Kidney glomerular epithelial cell (primary cell): ENCODE results near the gene FBL.
A peak's percentile ranks its signal among the peaks of the same experiment; 100 is the strongest.

Source experiments
- DNase-seq: peaks from one replicate; lab custom pipeline; 2025; lab: John Stamatoyannopoulos, UW

FBL gene

DNA sequence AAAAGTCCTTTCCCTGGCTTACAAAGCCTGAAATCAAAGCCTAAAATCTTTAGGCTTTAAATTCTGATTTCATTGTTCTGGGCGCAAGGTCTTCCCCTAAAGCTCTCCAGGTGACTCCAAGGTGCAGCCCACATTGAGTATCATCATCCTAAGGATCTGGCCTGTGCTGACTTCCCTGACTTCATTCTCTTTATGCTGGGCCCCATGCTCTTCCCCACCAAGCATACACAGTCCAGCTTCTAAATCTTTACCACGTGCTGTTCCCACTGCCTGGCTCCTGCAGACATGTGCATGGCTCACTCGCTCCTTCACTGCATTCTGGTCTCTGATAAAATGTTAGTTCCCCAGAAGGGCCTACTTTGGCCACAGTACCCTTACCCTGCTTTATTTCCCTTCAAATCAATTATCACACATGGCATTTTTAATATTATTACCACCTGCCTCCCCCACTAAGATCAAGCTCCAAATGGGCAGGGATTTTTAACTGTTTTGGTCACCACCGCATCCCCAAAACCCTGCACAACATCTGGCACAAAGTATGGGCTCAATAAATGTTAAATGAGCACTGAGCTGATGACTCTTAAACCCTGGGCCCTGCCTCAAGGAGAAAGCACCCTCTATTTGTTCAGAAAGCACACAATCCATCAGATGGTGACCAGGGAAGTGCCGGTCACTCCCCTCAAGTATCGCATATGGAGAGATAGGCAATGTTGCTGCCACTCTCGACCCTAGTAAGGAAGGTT is 3.3 kb downstream of the FBL start:
- DNase-seq, result no peak

DNA sequence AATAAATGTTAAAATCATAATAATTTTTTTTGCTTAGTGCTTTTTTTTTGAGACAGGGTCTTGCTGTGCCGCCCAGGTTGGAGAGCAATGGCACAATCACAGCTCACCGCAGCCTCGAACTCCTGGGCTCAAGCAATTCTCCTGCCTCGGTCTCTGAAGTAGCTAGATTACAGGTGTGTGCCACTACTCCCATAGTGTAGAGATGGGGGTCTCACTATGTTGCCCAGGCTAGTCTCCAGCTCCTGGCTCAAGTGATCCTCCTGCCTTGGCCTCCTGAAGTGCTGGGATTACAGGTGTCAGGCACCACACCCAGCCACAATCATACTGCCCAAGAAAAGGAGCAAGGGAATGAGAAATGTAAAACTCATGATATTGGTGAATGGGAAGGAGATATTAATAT is 5.1 kb downstream of the FBL start:
- no peak for DNase-seq

DNA sequence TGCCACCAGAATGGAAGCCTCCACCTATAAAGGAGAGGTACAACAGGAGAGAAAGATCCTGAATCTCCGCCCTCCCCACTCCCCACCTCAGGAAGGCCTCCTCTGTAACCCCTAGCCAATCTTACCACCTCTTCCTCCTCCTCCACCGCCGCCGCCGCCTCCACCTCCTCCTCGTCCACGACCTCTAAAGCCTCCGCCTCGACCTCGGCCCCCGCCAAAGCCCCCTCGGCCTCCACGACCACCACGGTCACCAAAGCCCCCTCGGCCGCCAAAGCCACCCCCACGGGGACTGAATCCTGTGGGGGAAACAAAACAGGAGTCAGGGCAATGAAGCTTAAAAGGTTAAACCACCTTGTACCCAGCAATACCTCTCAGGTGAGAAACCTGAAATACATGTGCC is 5.7 kb downstream of the FBL start:
- no peak for DNase-seq

GRCh38 chr19:39839678-39840327 is 6.4 kb downstream of the FBL start:
- DNase-seq, result no peak

DNA sequence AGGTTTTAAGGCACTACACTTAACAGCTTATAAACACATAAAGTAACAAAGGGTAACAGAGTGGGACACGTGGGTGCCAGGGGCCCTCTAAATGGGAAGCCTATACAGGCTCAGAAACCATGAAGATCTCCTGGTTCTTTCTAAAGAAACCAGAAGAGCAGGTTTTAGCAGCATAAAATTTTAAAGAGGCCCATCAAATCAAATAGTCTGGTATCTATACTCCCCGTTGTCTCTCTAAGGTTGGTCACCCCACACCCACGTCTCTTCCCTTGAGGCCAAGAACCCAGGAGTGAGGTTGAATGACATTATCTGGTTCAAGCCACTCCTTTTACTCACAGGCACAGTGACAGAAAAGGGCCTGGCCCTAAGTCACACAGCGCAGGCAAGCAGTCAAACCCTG is 7.6 kb downstream of the FBL start:
- no peak for DNase-seq

GRCh38 chr19:39837978-39838377 is 8.2 kb downstream of the FBL start:
- no peak for DNase-seq

DNA sequence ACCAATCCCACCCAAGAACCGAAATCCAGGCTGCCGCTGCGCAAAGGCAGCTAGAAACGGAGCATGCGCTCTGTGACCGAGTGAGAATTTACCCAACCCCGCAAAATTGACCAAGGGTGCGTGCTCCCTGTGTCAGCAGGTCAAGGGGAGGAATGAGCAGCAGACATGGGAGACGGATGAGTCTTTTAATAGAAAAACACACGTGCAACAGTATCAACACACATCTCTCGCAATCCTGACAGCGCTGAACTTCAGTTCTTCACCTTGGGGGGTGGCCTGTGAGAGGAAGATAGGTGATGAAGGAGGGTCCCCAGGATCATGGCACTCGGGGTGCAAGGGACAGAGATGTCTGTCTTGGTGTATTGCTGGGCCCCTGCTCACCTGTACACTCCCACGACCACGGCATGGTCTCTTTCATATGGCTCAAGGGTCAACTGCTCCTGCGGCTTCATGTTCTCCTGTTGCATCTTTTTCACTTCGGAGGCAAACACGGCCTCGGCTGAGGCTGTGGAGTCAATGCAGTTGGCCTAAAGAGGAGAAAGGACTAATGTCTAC is 11.8 kb downstream of the FBL start:
- no peak for DNase-seq

DNA sequence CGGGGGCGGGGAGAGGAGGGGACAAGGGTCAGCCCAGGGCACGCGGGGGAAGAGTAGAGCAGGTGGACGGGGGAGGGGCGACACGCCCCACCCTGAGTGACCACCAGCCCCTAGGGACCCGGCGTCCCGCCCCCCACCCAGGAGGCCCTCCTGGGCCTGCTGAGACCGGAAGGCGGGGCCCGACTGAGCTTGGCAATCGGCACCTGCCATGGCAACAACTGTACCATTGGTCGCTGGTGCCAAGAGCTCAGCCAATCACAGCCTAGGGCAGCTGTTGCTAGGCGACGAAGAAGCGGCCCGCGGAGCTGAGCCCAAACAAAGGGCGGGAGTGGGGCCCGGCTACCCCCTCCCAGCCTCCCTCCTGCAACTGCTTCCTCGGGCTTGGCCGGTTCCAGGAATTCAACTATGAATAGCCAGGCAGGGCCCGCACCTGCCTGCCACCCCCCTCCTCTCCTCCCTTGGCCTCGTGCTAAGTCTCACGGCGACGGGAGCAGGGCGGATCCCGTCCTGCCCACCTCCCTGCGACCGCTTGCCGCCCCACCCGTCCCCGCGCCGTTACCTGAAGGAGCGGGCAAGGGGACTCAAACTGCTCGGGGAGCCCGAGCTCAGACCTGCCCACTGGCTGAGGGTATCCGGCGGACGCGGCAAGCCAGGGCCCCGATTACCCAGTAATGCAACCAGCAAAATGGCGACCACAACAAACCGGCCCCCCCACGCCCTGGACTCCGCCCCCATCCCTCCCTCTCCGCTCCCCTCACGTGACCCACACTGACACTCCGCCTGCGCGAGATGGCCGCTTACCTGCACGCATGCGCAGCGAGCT is 12.5 kb downstream of the FBL start, which contains the start of gene DYRK1B:
Gene DYRK1B, minus strand, starts transcription at position 699 of the 823 bp plus-strand sequence. CDS start 2,295 bp downstream, outside the sequence.
- peak; percentile 96 for DNase-seq

GRCh38 chr19:39833160-39833463 is 13.1 kb downstream of the FBL start:
- no peak for DNase-seq

- DNase-seq, result no peak
These were observed 13.7 kb downstream of the FBL start for GRCh38 chr19:39832341-39833083.

- no peak for DNase-seq
These were observed 14.5 kb downstream of the FBL start for GRCh38 chr19:39831679-39832078.

DNA sequence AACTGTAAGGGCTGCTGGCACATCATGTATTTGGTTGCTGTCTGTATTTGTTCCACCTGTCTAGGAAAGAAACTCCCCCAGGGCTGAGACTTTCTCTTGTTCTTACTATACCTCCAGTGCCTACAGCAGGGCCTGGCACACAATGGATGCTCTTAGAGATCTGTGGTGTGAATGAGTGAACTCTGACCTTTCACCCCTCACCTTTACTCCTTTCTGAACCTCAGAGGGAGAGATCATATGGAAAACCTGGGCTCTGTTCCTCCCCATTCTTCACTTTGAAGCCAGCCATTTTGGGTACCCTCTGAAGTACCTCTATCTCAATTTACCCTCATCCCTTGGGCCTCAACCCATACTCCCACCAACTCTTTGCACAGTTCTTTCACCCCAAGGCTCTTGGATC is 15.3 kb downstream of the FBL start:
- no peak for DNase-seq

- DNase-seq, result no peak
These were observed 15.8 kb downstream of the FBL start for GRCh38 chr19:39830406-39830805.

DNA sequence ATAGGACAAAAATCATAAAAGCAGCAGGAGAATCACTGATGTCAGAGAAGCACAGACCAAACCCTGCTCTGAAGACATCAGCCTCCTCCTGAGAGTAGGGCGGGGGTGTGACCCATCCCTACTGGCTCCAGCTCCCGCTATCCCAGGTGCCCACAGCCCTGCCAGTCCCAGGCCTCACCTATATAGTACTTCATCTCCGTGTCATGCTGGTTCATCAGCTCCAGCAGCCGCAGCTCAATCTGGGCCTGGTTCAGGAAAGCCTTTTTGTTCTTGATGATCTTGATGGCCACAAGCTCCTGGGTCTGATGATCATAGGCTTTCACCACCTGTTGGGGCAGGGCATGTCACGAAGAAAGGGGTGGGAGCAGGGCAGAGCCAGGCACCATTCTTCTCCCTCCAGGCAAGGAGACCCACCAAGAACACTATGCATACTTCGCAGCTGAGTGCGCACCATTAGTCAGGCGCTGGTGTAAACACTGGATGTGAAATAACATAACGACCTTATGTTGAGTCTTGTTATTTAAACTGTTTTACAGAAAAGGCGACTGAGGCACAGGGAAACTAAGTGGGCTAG is 16.4 kb downstream of the FBL start:
- DNase-seq, result no peak

- no peak for DNase-seq
These were observed 17.5 kb downstream of the FBL start for GRCh38 chr19:39828654-39829032.

DNA sequence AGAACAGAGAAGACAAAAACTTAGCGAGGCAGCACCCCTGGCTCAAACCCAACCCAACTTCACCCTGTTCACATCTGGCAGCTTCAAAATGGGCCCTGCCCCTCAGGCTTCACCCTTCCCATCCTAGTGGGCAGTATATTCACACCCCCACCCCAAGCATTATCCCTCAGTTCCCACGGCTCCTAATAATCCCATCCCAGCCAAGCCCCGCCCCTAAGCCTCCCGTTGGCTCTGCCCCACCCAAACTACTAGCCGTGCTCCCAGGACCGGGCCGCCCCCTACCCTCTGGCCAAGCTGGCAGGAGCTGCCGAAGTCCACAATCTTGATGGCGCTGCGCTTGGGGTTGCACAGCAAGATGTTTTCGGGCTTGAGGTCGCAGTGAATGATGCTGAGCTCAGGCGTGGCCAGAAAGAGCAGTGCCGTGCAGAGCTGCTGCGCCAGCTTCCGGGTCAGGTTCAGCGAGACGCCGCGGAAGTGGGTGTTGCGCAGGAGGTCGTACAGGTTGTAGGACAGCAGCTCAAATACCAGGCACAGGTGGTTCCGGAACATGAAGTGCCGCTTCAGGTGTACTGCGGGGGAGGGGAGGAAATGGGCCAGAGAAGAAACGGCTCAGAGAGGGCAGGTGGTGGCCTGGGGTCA is 18.0 kb downstream of the FBL start:
- DNase-seq, result no peak

GRCh38 chr19:39827216-39827615 is 19.0 kb downstream of the FBL start:
- DNase-seq, result no peak

GRCh38 chr19:39826311-39826945 is 19.8 kb downstream of the FBL start:
- DNase-seq, result no peak

- no peak for DNase-seq
These were observed 20.6 kb downstream of the FBL start for GRCh38 chr19:39825531-39826076.

GRCh38 chr19:39825093-39825463 is 21.1 kb downstream of the FBL start:
- no peak for DNase-seq
